Breast epithelium (tissue), 3 donors: ENCODE data around the gene LRRC32.

Experiments
- CTCF ChIP-seq, 3 donors: fragments of 450-650 bp; IDR thresholded peaks; one replicate each; pipeline ENCODE4 v1.5.1; 2016 to 2017; ENCODE audit warnings: antibody characterized with exemption in 3 of 3, mild to moderate bottlenecking in 3 of 3, moderate library complexity in 3 of 3
- POLR2A ChIP-seq: fragments of 450-650 bp; IDR thresholded peaks from one replicate; pipeline ENCODE4 v1.6.1; 2016; ENCODE audit warnings: antibody characterized with exemption, mild to moderate bottlenecking, moderate library complexity
- POLR2AphosphoS5 ChIP-seq, 3 donors: sonication (generic); formaldehyde crosslinking; IDR thresholded peaks; one replicate each; pipeline ENCODE4 v1.6.1; 2017; ENCODE audit warnings: antibody characterized with exemption in 3 of 3

DNA sequence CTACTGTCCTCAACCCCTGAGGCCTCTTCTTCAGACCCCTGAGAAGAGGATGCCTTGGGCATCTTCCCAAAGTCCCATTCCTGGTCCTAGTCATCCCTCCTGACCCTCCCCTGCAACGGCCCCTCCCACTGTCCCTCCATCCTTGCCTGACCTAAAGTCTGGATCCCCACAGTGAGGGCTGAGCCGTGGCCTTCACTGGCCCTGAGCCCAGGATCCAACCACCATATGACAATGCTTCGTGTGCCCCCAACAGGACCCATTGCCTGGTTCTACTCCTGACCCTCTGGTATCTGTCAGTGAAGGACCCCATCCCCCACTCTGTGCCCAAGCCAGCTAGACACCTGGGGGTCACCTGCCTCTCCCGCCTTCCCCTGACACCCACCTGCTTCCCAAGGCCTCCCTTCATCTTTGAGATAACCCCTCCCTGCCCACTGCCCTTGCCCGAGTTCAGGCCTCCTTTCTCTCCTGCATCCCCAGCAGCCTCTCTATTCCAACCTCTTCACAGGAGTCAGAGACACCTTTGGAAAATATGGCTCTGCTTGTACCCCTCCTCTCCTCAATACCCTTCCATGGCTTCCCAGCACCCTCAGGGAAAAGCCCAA, 48.0 kb downstream of the LRRC32 start:
- no peak for TF ChIP-seq POLR2AphosphoS5 (IDR thresholded peaks at IDR 0.05)
- no peak for TF ChIP-seq CTCF (IDR thresholded peaks at IDR 0.05)
- TF ChIP-seq POLR2A, result no peak
